GM23338 (cell line): ENCODE results near the gene ZNF630. TPM values are rescaled to one million over a fixed set of nuclear protein-coding genes. Genes with fewer than 3 reads are reported as not detected.

Source experiments
- ATAC-seq: fragments of 200-7000 bp; cut with Tn5 transposase; 3 replicates; pipeline ENCODE4 v1.9.1; 2020
- DNase-seq: peaks from one replicate; pipeline ENCODE4 v3.0.0-alpha.2; 2015; ENCODE audit warnings: low spot score
- H2AFZ ChIP-seq: fragments of 200-600 bp; sonication (generic); 2 replicates; pipeline ENCODE4 v1.8.0; 2016; ENCODE audit warnings: antibody characterized with exemption, mild to moderate bottlenecking, moderate library complexity
- H3F3A ChIP-seq: fragments of 200-600 bp; sonication (generic); replicated peaks from 2 replicates; pipeline ENCODE4 v1.8.0; 2017; ENCODE audit warnings: antibody characterized with exemption, mixed run types, low read depth
- H3K27ac ChIP-seq: fragments of 200-600 bp; sonication (generic); 2 replicates; pipeline ENCODE4 v1.6.1; 2016; ENCODE audit warnings: low read depth
- H3K27me3 ChIP-seq: fragments of 200-600 bp; sonication (generic); 2 replicates; pipeline ENCODE4 v1.8.0; 2016; ENCODE audit warnings: mild to moderate bottlenecking, mixed run types, moderate library complexity; ENCODE audit not compliant: insufficient read depth
- H3K36me3 ChIP-seq: fragments of 200-600 bp; sonication (generic); 2 replicates; pipeline ENCODE4 v1.8.0; 2016; ENCODE audit warnings: mild to moderate bottlenecking; ENCODE audit not compliant: insufficient read depth
- H3K4me1 ChIP-seq: fragments of 200-600 bp; sonication (generic); 2 replicates; pipeline ENCODE4 v1.8.0; 2016; ENCODE audit warnings: mild to moderate bottlenecking, moderate library complexity; ENCODE audit not compliant: insufficient read depth
- H3K4me2 ChIP-seq: fragments of 200-600 bp; sonication (generic); 2 replicates; pipeline ENCODE4 v1.7.1; 2017; ENCODE audit warnings: mixed run types
- H3K4me3 ChIP-seq: fragments of 200-600 bp; sonication (generic); 2 replicates; pipeline ENCODE4 v1.6.1; 2016; ENCODE audit warnings: mixed run types
- H3K79me2 ChIP-seq: fragments of 200-600 bp; sonication (generic); replicated peaks from 2 replicates; pipeline ENCODE4 v1.8.0; 2017; ENCODE audit warnings: mild to moderate bottlenecking; ENCODE audit not compliant: insufficient read depth
- H3K9me2 ChIP-seq: fragments of 200-600 bp; sonication (generic); 2 replicates; pipeline ENCODE4 v1.8.0; 2017; ENCODE audit not compliant: insufficient read depth
- H4K20me1 ChIP-seq: fragments of 200-600 bp; sonication (generic); replicated peaks from 2 replicates; pipeline ENCODE4 v1.8.0; 2017; ENCODE audit warnings: mild to moderate bottlenecking; ENCODE audit not compliant: insufficient read depth
- H3K27ac Mint-ChIP-seq: 2 replicates; pipeline ENCODE4 v1.8.0; 2020; ENCODE audit warnings: inconsistent platforms, mild to moderate bottlenecking, moderate library complexity, mixed read lengths
- H3K27me3 Mint-ChIP-seq: 3 replicates; pipeline ENCODE4 v1.8.0; 2022; ENCODE audit warnings: low read depth, mild to moderate bottlenecking, moderate library complexity, mixed read lengths, inconsistent platforms; ENCODE audit not compliant: insufficient read depth, poor library complexity
- H3K36me3 Mint-ChIP-seq: 3 replicates; pipeline ENCODE4 v1.8.0; 2021; ENCODE audit warnings: low read depth, mild to moderate bottlenecking, inconsistent platforms, moderate library complexity, mixed read lengths
- H3K4me1 Mint-ChIP-seq: 3 replicates; pipeline ENCODE4 v1.8.0; 2020; ENCODE audit warnings: mild to moderate bottlenecking, inconsistent platforms, mixed read lengths
- H3K4me3 Mint-ChIP-seq: 3 replicates; pipeline ENCODE4 v1.8.0; 2021; ENCODE audit warnings: moderate library complexity, mild to moderate bottlenecking, inconsistent platforms, mixed read lengths
- H3K9me3 Mint-ChIP-seq: 3 replicates; pipeline ENCODE4 v1.8.0; 2020; ENCODE audit warnings: moderate library complexity, mild to moderate bottlenecking, inconsistent platforms, mixed read lengths
- CTCF ChIP-seq, 2 experiments: fragments of 200-600 bp in 1 of 2; sonication (generic) in 1 of 2; conservative IDR thresholded peaks; 2 replicates each; pipeline versions ENCODE4 v1.5.1 to v1.6.1; 2016 to 2017; ENCODE audit warnings: antibody characterized with exemption in 2 of 2, low read depth in 2 of 2, mild to moderate bottlenecking in 2 of 2, moderate library complexity in 1 of 2
- ETS1 ChIP-seq: IDR thresholded peaks from 2 replicates; pipeline ENCODE4 v1.6.1; 2016; ENCODE audit warnings: antibody characterized with exemption
- EZH2 ChIP-seq: fragments of 200-600 bp; sonication (generic); IDR thresholded peaks from one replicate; pipeline ENCODE4 v1.8.0; 2017; ENCODE audit warnings: antibody characterized with exemption, mild to moderate bottlenecking, low read depth; ENCODE audit not compliant: unreplicated experiment
- EZH2phosphoT487 ChIP-seq: fragments of 200-600 bp; sonication (generic); IDR thresholded peaks from one replicate; pipeline ENCODE4 v1.8.1; 2018; ENCODE audit warnings: antibody characterized with exemption; ENCODE audit not compliant: unreplicated experiment
- JUNB ChIP-seq: IDR thresholded peaks from one replicate; pipeline ENCODE4 v1.6.1; 2016; ENCODE audit warnings: antibody characterized with exemption; ENCODE audit not compliant: unreplicated experiment
- NANOG ChIP-seq: IDR thresholded peaks from 2 replicates; pipeline ENCODE4 v1.6.1; 2016; ENCODE audit warnings: antibody characterized with exemption, borderline replicate concordance
- STAT1 ChIP-seq: IDR thresholded peaks from one replicate; pipeline ENCODE4 v1.6.1; 2016; ENCODE audit warnings: antibody characterized with exemption; ENCODE audit not compliant: unreplicated experiment
- ZNF114 ChIP-seq: fragments of 250-450 bp; sonication (Bioruptor Pico); IDR thresholded peaks from 2 replicates; pipeline ENCODE4 v1.5.0; 2020; ENCODE audit warnings: mild to moderate bottlenecking, moderate library complexity
- ZNF331 ChIP-seq: fragments of 250-450 bp; sonication (Bioruptor Pico); IDR thresholded peaks from 2 replicates; pipeline ENCODE4 v1.5.0; 2020; ENCODE audit warnings: low read depth, mild to moderate bottlenecking, moderate library complexity
- polyA plus RNA-seq: library from polyadenylated mRNA; unstranded; fragments of >200 nt; fragmentation: Nextera tagmentation; extraction: Ambion mirVana; gene quantifications from 2 replicates; pipeline ENCODE4 v1.2.1, GENCODE V29; 2016
- total RNA-seq: library from RNA; depleted of rRNA; stranded (reverse); fragments of >200 nt; shearing (Covaris generic); gene quantifications from 2 replicates; pipeline ENCODE4 v1.2.3, GENCODE V29; 2014
- TF ChIP-seq, protein P1 (sequence below): IDR thresholded peaks from one replicate; pipeline ENCODE4 v1.6.1; 2018; ENCODE audit warnings: antibody characterized with exemption; ENCODE audit not compliant: unreplicated experiment

Gene ZNF630
- total and polyA plus RNA-seq, 2 experiments from 2014 or later, result 0.95 to 2.2 TPM

DNA sequence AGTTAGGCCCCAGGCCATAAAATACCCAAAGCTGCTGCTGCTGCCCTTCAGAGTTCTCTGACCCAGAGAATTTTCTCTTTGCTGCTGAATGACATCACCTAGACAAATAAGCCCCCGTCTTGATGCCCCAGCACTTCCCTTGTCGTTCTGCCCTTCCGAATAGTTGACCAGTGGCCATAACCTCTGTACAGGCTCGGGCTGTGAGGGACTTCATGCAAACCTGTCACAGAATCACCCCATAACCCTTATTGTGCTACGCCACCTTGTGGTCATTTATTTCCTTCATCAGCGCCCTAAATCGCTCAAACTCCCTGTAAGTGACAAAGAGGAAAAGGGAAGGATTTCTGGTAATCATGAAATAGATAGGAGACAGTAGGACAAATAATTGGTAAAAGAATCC, 45.9 kb downstream of the ZNF630 start:
- Histone ChIP-seq H3K9me2 (no peaks in the 10 kb centered on the region), H3K27ac (no peak overlapping the region), H3K27me3 (no peaks in the 10 kb centered on the region), H3K36me3 (no peaks in the 10 kb centered on the region), H3K4me2 (no peak overlapping the region), H3K79me2 (no peaks in the 10 kb centered on the region), H3K4me1 (no peaks in the 10 kb centered on the region; the same call in 1 of the 2 replicates), H3F3A (no peaks in the 10 kb centered on the region), H3K4me3 (no peak overlapping the region), H4K20me1 (no peaks in the 10 kb centered on the region), H2AFZ (no peak overlapping the region)
- H3K9me3 Mint-ChIP-seq, result peaks cover 3% of the 10 kb centered on the region; the same call in 1 of the 3 replicates
- DNase-seq, result peak; percentile 79
- H3K4me1 Mint-ChIP-seq, result peaks cover 4% of the 10 kb centered on the region; the same call in 1 of the 3 replicates
- no peak overlapping the region for H3K4me3 Mint-ChIP-seq
- ATAC-seq, result peak; percentile 70
- peaks cover 5% of the 10 kb centered on the region for H3K27me3 Mint-ChIP-seq
- H3K27ac Mint-ChIP-seq, result 0 out of 2 replicates have a peak overlapping the region, but pooled peaks have one; percentile 54
- no peaks in the 10 kb centered on the region for H3K36me3 Mint-ChIP-seq
- TF ChIP-seq CTCF (conservative IDR thresholded peaks at IDR 0.05; ENCODE audit: low read depth in 2 of 2) (peak; percentile 69 to 77), STAT1 (no peak)

- no peaks in the 10 kb centered on the region for H3F3A ChIP-seq
- no peaks in the 10 kb centered on the region for H3K36me3 ChIP-seq
- no peak overlapping the region for H2AFZ ChIP-seq
- no peak for ATAC-seq
- H3K4me1 ChIP-seq, result no peaks in the 10 kb centered on the region; the same call in 1 of the 2 replicates
- peaks cover 3% of the 10 kb centered on the region for H3K27me3 Mint-ChIP-seq
- no peak overlapping the region for H3K4me2 ChIP-seq
- no peaks in the 10 kb centered on the region for H3K36me3 Mint-ChIP-seq
- H3K9me2 ChIP-seq, result no peaks in the 10 kb centered on the region
- H3K4me1 Mint-ChIP-seq, result peaks cover 4% of the 10 kb centered on the region; the same call in 1 of the 3 replicates
- no peak for DNase-seq
- H3K27me3 ChIP-seq, result no peaks in the 10 kb centered on the region
- no peak overlapping the region for H3K27ac Mint-ChIP-seq
- H3K9me3 Mint-ChIP-seq, result peaks cover 3% of the 10 kb centered on the region; the same call in 1 of the 3 replicates
- no peaks in the 10 kb centered on the region for H4K20me1 ChIP-seq
- no peak overlapping the region; the same call in 2 of the 3 replicates for H3K4me3 Mint-ChIP-seq
- H3K79me2 ChIP-seq, result no peaks in the 10 kb centered on the region
- H3K27ac ChIP-seq, result no peak overlapping the region
- H3K4me3 ChIP-seq, result no peak overlapping the region
- no peak for TF ChIP-seq NANOG
- no peak for TF ChIP-seq EZH2phosphoT487
- TF ChIP-seq, protein P1, sequence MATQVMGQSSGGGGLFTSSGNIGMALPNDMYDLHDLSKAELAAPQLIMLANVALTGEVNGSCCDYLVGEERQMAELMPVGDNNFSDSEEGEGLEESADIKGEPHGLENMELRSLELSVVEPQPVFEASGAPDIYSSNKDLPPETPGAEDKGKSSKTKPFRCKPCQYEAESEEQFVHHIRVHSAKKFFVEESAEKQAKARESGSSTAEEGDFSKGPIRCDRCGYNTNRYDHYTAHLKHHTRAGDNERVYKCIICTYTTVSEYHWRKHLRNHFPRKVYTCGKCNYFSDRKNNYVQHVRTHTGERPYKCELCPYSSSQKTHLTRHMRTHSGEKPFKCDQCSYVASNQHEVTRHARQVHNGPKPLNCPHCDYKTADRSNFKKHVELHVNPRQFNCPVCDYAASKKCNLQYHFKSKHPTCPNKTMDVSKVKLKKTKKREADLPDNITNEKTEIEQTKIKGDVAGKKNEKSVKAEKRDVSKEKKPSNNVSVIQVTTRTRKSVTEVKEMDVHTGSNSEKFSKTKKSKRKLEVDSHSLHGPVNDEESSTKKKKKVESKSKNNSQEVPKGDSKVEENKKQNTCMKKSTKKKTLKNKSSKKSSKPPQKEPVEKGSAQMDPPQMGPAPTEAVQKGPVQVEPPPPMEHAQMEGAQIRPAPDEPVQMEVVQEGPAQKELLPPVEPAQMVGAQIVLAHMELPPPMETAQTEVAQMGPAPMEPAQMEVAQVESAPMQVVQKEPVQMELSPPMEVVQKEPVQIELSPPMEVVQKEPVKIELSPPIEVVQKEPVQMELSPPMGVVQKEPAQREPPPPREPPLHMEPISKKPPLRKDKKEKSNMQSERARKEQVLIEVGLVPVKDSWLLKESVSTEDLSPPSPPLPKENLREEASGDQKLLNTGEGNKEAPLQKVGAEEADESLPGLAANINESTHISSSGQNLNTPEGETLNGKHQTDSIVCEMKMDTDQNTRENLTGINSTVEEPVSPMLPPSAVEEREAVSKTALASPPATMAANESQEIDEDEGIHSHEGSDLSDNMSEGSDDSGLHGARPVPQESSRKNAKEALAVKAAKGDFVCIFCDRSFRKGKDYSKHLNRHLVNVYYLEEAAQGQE, result no peak
- TF ChIP-seq JUNB, result no peak
- TF ChIP-seq CTCF (conservative IDR thresholded peaks at IDR 0.05; ENCODE audit: low read depth in 2 of 2), result no peak
- no peak for TF ChIP-seq ZNF114 (CRISPR knock-in tag)
- no peak for TF ChIP-seq ETS1
- no peak for TF ChIP-seq STAT1
- TF ChIP-seq EZH2, result no peak
- no peak for TF ChIP-seq ZNF331 (CRISPR knock-in tag)
These were observed 48.7 kb downstream of the ZNF630 start for GRCh38 chrX:48022738-48023137.
